HEK293T (cell line): ENCODE measurements around the gene CRHR1.

Experiments
- BHLHE40 ChIP-seq: fragments of 450-650 bp; IDR thresholded peaks from 2 replicates; pipeline ENCODE4 v1.6.1; 2016; ENCODE audit warnings: mild to moderate bottlenecking, moderate library complexity, borderline replicate concordance
- FOXM1 ChIP-seq: fragments of 450-650 bp; IDR thresholded peaks from 2 replicates; pipeline ENCODE4 v1.6.1; 2017; ENCODE audit warnings: mild to moderate bottlenecking, borderline replicate concordance
- SP1 ChIP-seq: fragments of 450-650 bp; IDR thresholded peaks from 2 replicates; pipeline ENCODE4 v1.6.1; 2017
- TARDBP ChIP-seq: fragments of 450-650 bp; IDR thresholded peaks from 2 replicates; pipeline ENCODE4 v1.6.1; 2016

DNA sequence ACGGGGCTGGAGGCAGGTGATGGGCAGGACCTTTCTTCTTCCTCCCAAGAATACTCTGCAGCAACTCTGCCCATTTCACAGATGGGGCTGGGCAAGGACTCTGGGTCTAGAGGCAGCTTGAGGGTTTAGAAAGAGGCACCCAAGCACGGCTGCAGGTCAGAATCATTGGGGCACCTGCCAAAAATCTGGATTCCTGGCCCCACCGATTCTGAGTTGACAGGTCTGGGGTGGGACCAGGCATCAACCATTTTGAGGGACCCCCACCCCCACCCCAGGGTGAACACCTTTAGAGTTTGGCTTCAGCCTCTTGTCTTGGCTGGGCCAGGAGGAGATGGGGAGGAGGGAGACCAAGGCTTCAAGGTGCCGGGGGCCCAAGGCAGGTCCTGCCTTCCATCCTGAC is 65.9 kb downstream of the CRHR1 start:
- no peak for TF ChIP-seq FOXM1
- no peak for TF ChIP-seq SP1
- no peak for TF ChIP-seq BHLHE40
- TF ChIP-seq TARDBP: no peak
